Spleen (tissue), 11 donors: ENCODE measurements around the gene ZFAND2A. TPM values are rescaled to one million over a fixed set of nuclear protein-coding genes. Genes with fewer than 3 reads are reported as not detected.

ENCODE experiments used
- DNase-seq: peaks from one replicate; pipeline ENCODE4 v3.0.0-alpha.2; 2020
- H3K27ac ChIP-seq, 8 donors: fragments of 200-600 bp; sonication (generic) in 7 of 8; 1 replicate in 4 of 8; 2 replicates in 4 of 8; pipeline versions ENCODE4 v1.5.0 to v1.8.0; 2016 to 2021; ENCODE audit warnings: inconsistent platforms in 4 of 8, mild to moderate bottlenecking in 4 of 8, moderate library complexity in 1 of 8
- H3K27me3 ChIP-seq, 7 donors: fragments of 200-600 bp; sonication (generic) in 6 of 7; replicated peaks in 1 of 7; 1 replicate in 4 of 7; 2 replicates in 3 of 7; pipeline versions ENCODE4 v1.5.0 to v1.8.0; 2016 to 2021; ENCODE audit warnings: inconsistent platforms in 3 of 7, mild to moderate bottlenecking in 1 of 7
- H3K36me3 ChIP-seq, 6 donors: fragments of 200-600 bp; sonication (generic) in 5 of 6; 1 replicate in 4 of 6; 2 replicates in 2 of 6; pipeline versions ENCODE4 v1.5.0 to v1.8.0; 2016 to 2021; ENCODE audit warnings: inconsistent platforms in 2 of 6
- H3K4me1 ChIP-seq, 6 donors: fragments of 200-600 bp; sonication (generic) in 5 of 6; 1 replicate in 3 of 6; 2 replicates in 3 of 6; pipeline versions ENCODE4 v1.5.0 to v1.8.0; 2016 to 2021; ENCODE audit warnings: inconsistent platforms in 3 of 6
- H3K4me3 ChIP-seq, 8 donors: fragments of 200-600 bp; sonication (generic) in 7 of 8; 1 replicate in 4 of 8; 2 replicates in 4 of 8; pipeline versions ENCODE4 v1.5.0 to v1.8.0; 2016 to 2021; ENCODE audit warnings: inconsistent platforms in 4 of 8, mild to moderate bottlenecking in 4 of 8, moderate library complexity in 2 of 8
- H3K9me3 ChIP-seq, 8 donors: fragments of 200-600 bp; sonication (generic) in 7 of 8; 1 replicate in 4 of 8; 2 replicates in 4 of 8; pipeline versions ENCODE4 v1.5.0 to v1.8.0; 2016 to 2021; ENCODE audit warnings: inconsistent platforms in 4 of 8
- CTCF ChIP-seq, 11 experiments: fragments of 200-600 bp in 7 of 11; fragments of 450-650 bp in 4 of 11; sonication (generic) in 4 of 11; IDR thresholded peaks in 8 of 11; conservative IDR thresholded peaks in 3 of 11; 1 replicate in 7 of 11; 2 replicates in 4 of 11; pipeline versions ENCODE4 v1.4.0 to v1.8.0; 2016 to 2021; ENCODE audit warnings: antibody characterized with exemption in 11 of 11, inconsistent platforms in 4 of 11, mild to moderate bottlenecking in 1 of 11
- POLR2A ChIP-seq, 3 donors: fragments of 450-650 bp; IDR thresholded peaks; one replicate each; pipeline ENCODE4 v1.5.1; 2017; ENCODE audit warnings: antibody characterized with exemption in 3 of 3, mild to moderate bottlenecking in 1 of 3
- POLR2AphosphoS5 ChIP-seq, 3 donors: sonication (generic); formaldehyde crosslinking; IDR thresholded peaks; one replicate each; pipeline ENCODE4 v1.5.1; 2017; ENCODE audit warnings: antibody characterized with exemption in 3 of 3
- WGBS, 5 donors: extraction: QIAGEN DNeasy Blood & Tissue Kit in 3 of 5; methylation state at CpG; one replicate each; pipeline versions ENCODE4 v1.1.5 to v1.1.7; 2013 to 2018; 5-methylcytosine and 5-hydroxymethylcytosine counted together
- intact Hi-C: fragments of 100-400 bp; cut with DNase I; formaldehyde crosslinking; loops from one replicate; pipeline ENCODE4 v1.15.0; 2023; ENCODE audit warnings: low total_unique reads
- polyA plus RNA-seq, 3 donors: library from polyadenylated mRNA; stranded (reverse); fragments of 200-250 nt; gene quantifications; one replicate each; pipeline ENCODE4 v1.2.1, GENCODE V29; 2013
- total RNA-seq, 7 donors: library from RNA; depleted of rRNA in 3 of 7; stranded (reverse); fragments of >200 nt in 3 of 7; fragmentation: NEBNext Ultra II Directional in 4 of 7; extraction: Animal tissue kit (Norgen Biotek cat#: 25700) in 4 of 7; gene quantifications; one replicate each; pipeline versions ENCODE4 v1.1.0 to v1.2.1, GENCODE V29; 2016 to 2021
- donor health status: healthy with polysubstance abuse.
- donor health status: DM: no; HTN: no; CAD: no; lungs with moderate emphysema.
- donor health status: DM: no; HTN: no; CAD: no.
- donor health status: Bipolar disorder and iron deficiency.
- donor health status: healthy.
- donor health status: DM: no; HTN: no; CAD: no.
- donor health status: DM: yes; HTN: yes; CAD: no.

The ZFAND2A gene
- total and polyA plus RNA-seq, 10 donors: 18.3 to 41.7 (median 24.4) TPM

- Histone ChIP-seq H3K27me3 (no peaks in the 10 kb centered on the region), H3K27ac (no peak overlapping the region), H3K4me1 (peaks cover 0 to 19% (median 4%) of the 10 kb centered on the region in 6 donors), H3K4me3 (no peak overlapping the region), H3K9me3 (no peaks in the 10 kb centered on the region), H3K36me3 (peaks cover 0 to 20% (median 2%) of the 10 kb centered on the region in 6 donors)
- no peak for DNase-seq
- 78 to 86% (median 80%) methylated on average over 21 to 28 of the region's 28 CpGs for WGBS, 5 donors
- TF ChIP-seq CTCF (IDR thresholded peaks at IDR 0.05 in 8 of 11, conservative IDR thresholded peaks at IDR 0.05 in 3 of 11): no peak
- no peak for TF ChIP-seq POLR2AphosphoS5 (IDR thresholded peaks at IDR 0.05)
- TF ChIP-seq POLR2A (IDR thresholded peaks at IDR 0.05): no peak
- intact Hi-C loops: no loop called here
These were observed 37.8 kb downstream of the ZFAND2A start for GRCh38 chr7:1121886-1122831.

- peaks cover 0 to 14% (median under 1%) of the 10 kb centered on the region in 6 donors for H3K36me3 ChIP-seq
- H3K9me3 ChIP-seq: no peaks in the 10 kb centered on the region
- 84 to 95% (median 94%) methylated on average over 12 to 14 of the region's 14 CpGs for WGBS, 5 donors
- H3K27me3 ChIP-seq: no peaks in the 10 kb centered on the region
- no peak overlapping the region for H3K27ac ChIP-seq
- no peak overlapping the region for H3K4me3 ChIP-seq
- intact Hi-C loops: no loop called here
- H3K4me1 ChIP-seq: peaks cover 0 to 19% (median 4%) of the 10 kb centered on the region in 6 donors
- TF ChIP-seq CTCF (IDR thresholded peaks at IDR 0.05 in 8 of 11, conservative IDR thresholded peaks at IDR 0.05 in 3 of 11) (no peak), POLR2A (IDR thresholded peaks at IDR 0.05) (no peak), POLR2AphosphoS5 (IDR thresholded peaks at IDR 0.05) (no peak)
- DNase-seq: no peak
These were observed 38.5 kb downstream of the ZFAND2A start for GRCh38 chr7:1121476-1121875.

DNA sequence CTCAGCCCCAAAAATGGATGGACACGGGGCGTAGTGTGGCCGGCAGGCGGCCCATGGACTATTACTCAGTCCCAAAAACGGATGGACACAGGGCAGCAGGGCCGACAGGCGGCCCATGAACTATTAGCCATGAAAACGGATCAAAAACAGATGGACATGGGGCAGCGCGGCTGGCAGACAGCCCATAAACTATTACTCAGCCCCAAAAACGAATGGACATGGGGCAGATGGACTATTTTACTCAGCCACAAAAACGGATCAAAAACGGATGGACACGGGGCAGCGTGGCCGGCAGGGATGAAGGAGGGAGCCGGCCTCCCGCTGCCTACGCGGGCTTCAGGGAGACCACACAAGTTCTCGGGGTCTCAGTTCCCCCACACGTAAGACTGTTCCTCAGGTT lies 39.2 kb downstream of the ZFAND2A start:
- H3K4me3 ChIP-seq: no peak overlapping the region
- no peaks in the 10 kb centered on the region for H3K9me3 ChIP-seq
- intact Hi-C loops: no loop called here
- peaks cover 0 to 8% (median 0%) of the 10 kb centered on the region in 6 donors for H3K36me3 ChIP-seq
- peaks cover 0 to 19% (median 4%) of the 10 kb centered on the region in 6 donors for H3K4me1 ChIP-seq
- no peaks in the 10 kb centered on the region for H3K27me3 ChIP-seq
- no peak for DNase-seq
- no peak overlapping the region for H3K27ac ChIP-seq
- WGBS, 5 donors: 90 to 97% (median 92%) methylated on average over 22 of the region's 22 CpGs
- no peak for TF ChIP-seq POLR2A (IDR thresholded peaks at IDR 0.05)
- TF ChIP-seq CTCF (IDR thresholded peaks at IDR 0.05 in 8 of 11, conservative IDR thresholded peaks at IDR 0.05 in 3 of 11): no peak
- no peak for TF ChIP-seq POLR2AphosphoS5 (IDR thresholded peaks at IDR 0.05)

DNA sequence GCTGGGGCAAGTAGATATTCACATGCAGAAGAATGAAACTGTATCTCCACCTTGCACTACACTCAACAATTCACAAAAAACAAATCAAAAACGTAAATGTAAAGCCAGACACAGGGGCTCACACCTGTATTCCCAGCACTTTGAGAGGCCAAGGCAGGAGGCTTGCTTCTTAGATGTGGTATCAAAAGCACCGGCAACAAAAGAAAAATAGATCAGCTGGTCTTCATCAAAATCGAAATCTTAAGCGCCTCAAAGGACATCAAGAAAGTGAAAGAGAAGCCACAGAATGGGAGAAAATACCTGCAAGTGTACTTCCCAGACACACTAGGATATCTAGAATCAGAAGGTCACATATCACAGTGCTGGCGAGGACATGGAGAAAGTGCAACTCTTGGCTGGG lies 40.8 kb downstream of the ZFAND2A start:
- Histone ChIP-seq H3K4me3 (no peak overlapping the region), H3K36me3 (no peaks in the 10 kb centered on the region), H3K9me3 (no peaks in the 10 kb centered on the region), H3K27ac (no peak overlapping the region), H3K27me3 (no peaks in the 10 kb centered on the region), H3K4me1 (peaks cover 0 to 19% (median 5%) of the 10 kb centered on the region in 6 donors)
- DNase-seq: no peak
- TF ChIP-seq POLR2A (IDR thresholded peaks at IDR 0.05): no peak
- no peak for TF ChIP-seq POLR2AphosphoS5 (IDR thresholded peaks at IDR 0.05)
- TF ChIP-seq CTCF (IDR thresholded peaks at IDR 0.05 in 8 of 11, conservative IDR thresholded peaks at IDR 0.05 in 3 of 11): no peak
- WGBS, 5 donors: 73 to 88% (median 83%) methylated on average over 5 of the region's 5 CpGs
- intact Hi-C loops: no loop called here
